8988T (cell line): ENCODE results near the gene USP54.

Source experiments
- DNase-seq: peaks from one replicate; pipeline ENCODE4 v3.0.0; 2011

The USP54 gene

GRCh38 chr10:73517166-73517888 lies 73.8 kb downstream of the USP54 start:
- no peak for DNase-seq

DNA sequence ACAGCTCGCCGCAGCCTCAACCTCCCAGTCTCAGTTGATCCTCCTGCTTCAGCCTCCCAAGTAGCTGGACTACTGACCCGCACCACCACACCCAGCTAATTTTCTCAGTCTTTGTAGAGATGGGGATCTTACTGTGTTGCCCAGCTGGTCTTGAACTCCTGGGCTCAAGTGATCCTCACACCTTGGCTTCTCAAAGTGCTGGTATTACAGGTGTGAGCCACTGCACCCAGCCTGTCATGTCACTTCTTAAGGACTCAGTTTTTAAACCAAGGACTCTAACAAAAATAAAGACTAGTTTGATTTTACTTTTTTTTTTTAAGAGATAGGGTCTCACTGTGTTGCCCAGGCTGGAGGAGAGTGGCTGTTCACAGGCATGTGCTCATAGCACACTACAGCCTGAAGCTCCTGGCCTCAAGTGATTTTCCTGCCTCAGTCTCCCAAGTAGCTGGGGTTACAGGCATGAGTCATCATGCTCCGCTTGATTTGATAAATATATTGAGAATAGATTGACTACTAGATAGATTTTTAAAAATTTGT lies 78.9 kb downstream of the USP54 start:
- no peak for DNase-seq

DNA sequence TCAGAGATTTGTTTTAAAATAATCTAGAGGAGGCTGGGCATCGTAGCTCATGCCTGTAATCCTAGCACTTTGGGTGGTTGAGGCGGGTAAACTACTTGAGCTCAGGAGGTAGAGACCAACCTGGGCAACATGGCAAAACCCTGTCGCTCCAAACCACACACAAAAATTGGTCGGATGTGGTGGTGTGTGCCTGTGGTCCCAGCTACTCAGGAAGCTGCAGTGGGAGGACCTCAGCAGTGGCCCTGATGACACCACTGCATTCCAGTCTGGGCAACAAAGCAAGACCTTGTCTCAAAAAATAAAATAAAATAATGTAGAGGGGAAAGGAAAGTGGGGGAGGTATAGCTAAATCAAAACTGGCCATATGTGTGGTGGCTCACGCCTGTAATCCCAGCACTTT lies 81.4 kb downstream of the USP54 start:
- DNase-seq: no peak

DNA sequence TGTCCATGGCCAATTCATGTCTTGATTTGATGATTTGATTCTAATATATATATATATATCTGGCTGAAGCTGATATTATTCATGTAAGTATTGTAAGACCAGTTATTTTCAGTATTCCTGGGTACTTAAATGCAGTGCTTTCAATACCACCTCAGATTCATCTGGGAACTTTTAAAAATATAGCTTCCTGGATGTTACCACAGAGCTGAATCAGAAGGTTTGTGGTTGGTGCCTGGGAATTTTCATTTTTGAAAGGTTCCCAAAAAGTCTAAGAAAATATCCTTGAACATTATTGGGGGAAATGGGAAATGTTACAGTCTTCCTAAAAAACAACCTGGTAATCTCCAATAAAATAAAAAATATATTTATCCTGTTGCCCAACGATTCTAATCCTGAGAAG lies 84.7 kb downstream of the USP54 start:
- no peak for DNase-seq

- no peak for DNase-seq
Measured at GRCh38 chr10:73506074-73506473, 85.1 kb downstream of the USP54 start.

- no peak for DNase-seq
Measured at GRCh38 chr10:73503037-73503436, 88.1 kb downstream of the USP54 start.

DNA sequence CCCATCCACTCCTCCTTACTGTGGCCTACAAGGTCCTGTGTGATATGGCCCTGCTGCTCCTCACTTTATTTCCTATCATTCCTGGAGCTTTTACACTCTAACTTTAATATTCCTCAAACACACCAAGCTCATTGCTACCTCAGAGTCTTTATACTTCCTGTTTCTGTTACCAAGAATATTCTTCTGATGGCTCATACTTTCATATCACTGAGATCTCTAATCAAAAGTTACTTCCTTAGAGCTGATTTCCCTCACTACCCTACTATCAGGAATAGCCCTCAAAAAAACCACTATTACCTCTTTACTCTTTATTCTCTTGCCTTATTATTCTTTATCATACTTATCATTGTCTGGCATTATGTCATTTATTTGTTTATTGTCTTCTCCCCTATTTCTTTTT lies 89.5 kb downstream of the USP54 start:
- no peak for DNase-seq

DNA sequence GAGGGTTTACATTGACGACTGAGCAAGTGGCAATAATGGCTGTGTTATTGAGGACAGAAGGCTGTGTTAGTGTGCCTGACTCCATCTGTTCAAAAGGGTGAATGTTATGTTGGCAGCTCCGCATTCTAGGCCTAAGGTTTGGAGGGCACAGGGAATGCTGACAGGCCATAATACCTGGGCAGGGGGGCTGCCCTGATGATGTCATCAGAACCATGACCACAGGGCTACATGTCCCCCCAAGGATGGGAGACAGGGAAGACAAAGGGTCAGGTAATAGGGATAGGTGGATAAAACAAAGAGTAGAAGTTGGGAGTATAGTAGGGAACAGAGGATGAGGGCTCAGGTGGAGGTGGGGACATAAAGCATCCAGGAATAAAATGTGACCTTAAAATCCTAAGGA lies 93.5 kb downstream of the USP54 start:
- no peak for DNase-seq

DNA sequence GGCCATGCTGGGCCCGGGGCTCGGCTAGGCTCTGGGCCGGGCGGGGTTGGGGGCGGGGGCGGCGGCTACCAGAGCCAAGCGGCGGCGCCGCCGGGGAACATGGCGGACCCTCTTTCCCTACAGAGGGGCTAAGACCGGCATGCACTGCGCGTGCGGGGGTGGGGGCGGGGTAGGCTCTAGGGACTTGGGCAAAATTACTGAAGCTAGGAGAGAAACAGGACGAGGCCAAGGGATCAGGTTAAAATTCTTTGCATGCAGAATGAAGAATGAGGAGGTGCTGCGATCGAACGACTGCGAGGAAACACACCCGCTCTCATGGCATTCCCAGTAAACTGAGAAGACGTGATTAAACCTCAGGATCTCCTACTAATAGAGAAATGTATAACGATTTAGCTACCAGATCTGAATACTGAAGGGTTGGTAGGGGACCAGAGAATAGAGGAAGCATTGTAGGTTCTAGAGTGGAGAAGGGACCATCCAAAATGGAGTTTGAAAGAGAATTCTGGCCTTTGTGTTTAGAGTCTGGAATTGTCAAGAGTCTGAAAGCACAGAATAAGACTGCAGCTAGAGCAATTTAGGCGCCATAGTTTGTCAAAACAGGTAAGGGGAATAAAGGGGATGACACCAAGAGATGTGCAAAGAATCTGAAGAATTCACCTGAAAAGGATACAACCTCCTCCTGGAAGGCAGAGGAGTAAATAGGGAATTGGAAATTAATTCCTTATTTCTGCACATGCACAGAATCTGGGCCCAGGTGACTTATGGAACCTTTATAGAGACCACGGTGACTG lies 95.1 kb downstream of the USP54 start, which contains the start of gene PPP3CB:
TSS of gene PPP3CB (minus strand) at position 141 of the 791 bp plus-strand sequence. CDS start at position 6, 135 bp downstream.
- DNase-seq: peak; percentile 72

GRCh38 chr10:73495226-73495883 lies 95.8 kb downstream of the USP54 start:
- DNase-seq: peak; percentile 74

GRCh38 chr10:73494877-73495225 lies 96.3 kb downstream of the USP54 start:
- no peak for DNase-seq

- DNase-seq: no peak
Measured at GRCh38 chr10:73494213-73494612, 96.9 kb downstream of the USP54 start.

GRCh38 chr10:73493781-73494180 lies 97.4 kb downstream of the USP54 start:
- DNase-seq: peak; percentile 25

- no peak for DNase-seq
Measured at GRCh38 chr10:73486601-73487000, 104.5 kb downstream of the USP54 start.

- DNase-seq: no peak
Measured at GRCh38 chr10:73485320-73485719, 105.8 kb downstream of the USP54 start.

DNA sequence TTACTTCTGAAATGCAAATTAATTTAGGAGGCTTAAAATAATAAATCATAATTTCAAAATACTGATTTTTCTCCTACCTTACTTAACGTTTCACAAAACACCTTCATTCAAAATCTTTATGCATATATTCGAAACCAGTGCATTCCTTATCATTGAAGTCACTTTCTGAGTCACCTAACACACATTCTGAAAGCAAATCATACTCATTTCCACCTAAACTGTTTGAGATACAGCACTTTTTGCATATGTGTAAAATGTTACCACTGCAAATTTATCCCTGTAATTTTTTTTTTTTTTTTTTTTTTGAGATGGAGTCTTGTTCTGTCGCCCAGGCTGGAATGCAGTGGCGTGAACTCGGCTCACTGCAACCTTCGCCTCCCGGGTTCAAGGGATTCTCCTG lies 111.0 kb downstream of the USP54 start:
- DNase-seq: no peak

GRCh38 chr10:73478636-73479035 lies 112.5 kb downstream of the USP54 start:
- no peak for DNase-seq

DNA sequence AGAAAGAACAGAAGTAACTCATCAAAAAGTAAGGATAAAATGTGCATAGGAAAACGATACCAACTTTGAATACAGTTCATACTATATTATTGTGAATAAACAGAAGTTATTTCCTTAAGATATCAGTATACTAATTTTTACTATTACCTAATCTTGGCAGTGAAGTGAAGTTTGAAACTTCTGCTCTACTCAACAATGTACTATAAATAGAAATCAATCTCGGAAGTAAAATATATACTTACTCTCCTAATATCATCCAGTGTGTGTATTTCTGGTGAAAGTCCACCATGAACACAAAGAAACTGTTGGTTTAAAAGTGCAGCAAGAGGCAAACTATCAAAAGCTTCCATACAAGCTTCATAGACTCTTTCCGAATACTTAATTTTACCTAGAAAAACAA lies 119.9 kb downstream of the USP54 start:
- no peak for DNase-seq

GRCh38 chr10:73469579-73469978 lies 121.6 kb downstream of the USP54 start:
- no peak for DNase-seq

DNA sequence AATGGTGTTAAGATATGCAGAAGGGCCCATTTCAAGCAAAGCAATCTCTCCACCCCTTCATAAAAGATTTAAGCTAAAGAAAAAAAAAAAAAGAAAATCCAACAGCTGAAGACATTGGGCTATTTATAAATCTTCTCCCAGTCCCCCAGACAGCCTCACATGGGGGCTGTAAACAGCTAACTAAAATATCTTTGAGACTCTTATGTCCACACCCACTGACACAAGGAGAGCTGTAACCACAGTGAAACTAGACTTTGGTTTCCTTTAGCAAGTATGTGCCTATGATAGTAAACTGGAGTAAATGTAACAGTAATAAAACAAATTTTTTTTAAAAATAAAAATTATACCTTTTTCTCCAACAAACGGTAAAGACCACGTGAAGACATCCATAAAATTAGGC lies 123.9 kb downstream of the USP54 start:
- no peak for DNase-seq

DNA sequence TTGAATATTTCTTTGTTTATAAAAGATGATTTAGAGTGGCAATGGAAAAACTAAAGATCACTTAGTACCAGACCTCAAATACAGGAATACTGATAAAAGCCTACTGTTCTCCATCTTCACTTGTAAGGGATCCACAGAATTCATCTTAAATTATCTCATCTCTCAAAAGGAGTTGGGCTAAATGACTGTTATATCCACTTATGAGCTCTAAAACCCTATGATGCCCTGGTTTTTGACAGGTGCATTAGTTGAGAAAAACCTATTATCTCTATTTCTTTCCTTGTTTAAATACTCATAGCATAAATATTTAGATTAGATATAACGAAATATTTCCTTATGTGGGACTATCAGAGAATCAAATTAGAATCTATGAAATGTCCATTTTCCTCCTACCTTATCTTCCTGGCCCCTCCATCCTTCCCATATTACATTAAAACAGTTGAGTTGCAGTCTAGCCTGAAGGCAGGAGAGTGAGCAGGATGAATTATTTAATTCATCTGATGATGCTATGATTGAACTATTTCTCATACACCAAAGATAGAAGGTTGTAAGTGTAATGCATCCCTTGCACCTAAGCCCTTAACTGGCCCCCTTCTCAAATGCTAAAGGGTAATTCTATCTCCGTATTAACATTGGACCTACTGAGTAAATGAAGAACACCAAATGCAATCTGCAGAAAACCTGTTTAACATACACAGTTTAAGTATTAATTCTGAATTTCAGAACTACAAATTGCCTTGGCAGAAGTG lies 125.0 kb downstream of the USP54 start:
- no peak for DNase-seq

DNA sequence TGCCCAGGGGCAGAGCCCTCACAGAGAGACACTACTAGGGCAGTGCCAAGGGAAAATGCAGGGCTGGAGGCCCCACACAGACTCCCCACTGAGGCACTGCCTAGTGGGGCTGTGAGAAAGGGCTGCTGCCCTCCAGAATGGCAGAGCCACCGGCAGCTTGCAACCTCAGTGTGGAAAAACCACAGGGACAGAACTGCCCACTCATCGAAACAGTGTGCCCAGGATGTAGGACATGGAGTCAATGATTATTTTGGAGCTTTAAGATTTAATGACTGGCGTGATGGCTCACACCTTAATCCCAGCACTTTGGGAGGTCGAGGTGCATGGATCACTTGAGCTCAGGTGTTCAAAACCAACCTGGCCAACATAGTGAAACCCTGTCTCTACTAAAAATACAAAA lies 130.2 kb downstream of the USP54 start:
- DNase-seq: no peak
